ENCODE data around the gene TNFRSF1B.

- TF ChIP-seq BHLHE40 (IDR thresholded peaks at IDR 0.05; ENCODE audit: borderline replicate concordance) (no peak), FOXA1 (IDR thresholded peaks at IDR 0.05) (no peak), SUZ12 (IDR thresholded peaks at IDR 0.05) (no peak), ZNF384 (IDR thresholded peaks at IDR 0.05) (no peak), SP1 (IDR thresholded peaks at IDR 0.05) (no peak), FOXM1 (IDR thresholded peaks at IDR 0.05; ENCODE audit: borderline replicate concordance) (no peak)
These were observed 17.6 kb upstream of the TNFRSF1B start for GRCh38 chr1:12148958-12149790.
